Endothelial cell of umbilical vein (primary cell): ENCODE results near the gene SPATA6L. TPM values are rescaled to one million over a fixed set of nuclear protein-coding genes. Genes with fewer than 3 reads are reported as not detected.

Experiments
- BruUV-seq: library from RNA; stranded (reverse); fragments of 400-500 nt; replicated peaks from 2 replicates; lab custom pipeline; 2021; lab: Mats Ljungman, UMichigan
- CTCF ChIA-PET: fragments of 300-600, 350-600 bp; sonication (Branson Sonifier 250); formaldehyde crosslinking; loops from one replicate; lab custom pipeline; 2021; ENCODE audit warnings: antibody characterized with exemption, inconsistent platforms; lab: Charles Lee
- POLR2A ChIA-PET: fragments of 300-600, 350-600 bp; sonication (Branson Sonifier 250); formaldehyde crosslinking; loops from one replicate; lab custom pipeline; 2021; ENCODE audit warnings: antibody characterized with exemption, inconsistent platforms; lab: Charles Lee
- DNase-seq: peaks from one replicate; pipeline ENCODE4 v3.0.0-alpha.2; 2011; ENCODE audit warnings: low read depth, low spot score
- FAIRE-seq: peaks from 2 replicates; lab custom pipeline; 2011; peaks lifted over from hg19 to GRCh38; lab: Jason Lieb, UNC
- H2AFZ ChIP-seq: 2 replicates; pipeline ENCODE4 v1.6.0; 2012; ENCODE audit warnings: low read depth, low read length, control low read depth, inconsistent platforms
- H3K27ac ChIP-seq: 2 replicates; pipeline ENCODE4 v1.5.1; 2011; ENCODE audit warnings: low read depth, mild to moderate bottlenecking, control low read depth, low read length, moderate library complexity; ENCODE audit not compliant: insufficient read depth
- H3K27me3 ChIP-seq, 2 experiments: 2 replicates each; pipeline versions ENCODE4 v1.6.0 to v1.6.1; 2011; ENCODE audit warnings: low read length in 2 of 2, mixed read lengths in 1 of 2; ENCODE audit not compliant: control insufficient read depth in 2 of 2, insufficient read depth in 2 of 2
- H3K36me3 ChIP-seq, 2 experiments: 2 replicates in 1 of 2; 3 replicates in 1 of 2; pipeline ENCODE4 v1.5.1; 2011; ENCODE audit warnings: low read length in 2 of 2, mild to moderate bottlenecking in 1 of 2, moderate library complexity in 1 of 2; ENCODE audit not compliant: control insufficient read depth in 2 of 2, insufficient read depth in 2 of 2; ENCODE audit errors: extremely low read depth in 1 of 2
- H3K4me1 ChIP-seq: 3 replicates; pipeline ENCODE4 v1.5.1; 2011; ENCODE audit warnings: mild to moderate bottlenecking, low read length; ENCODE audit not compliant: control insufficient read depth, insufficient read depth; ENCODE audit errors: extremely low read depth
- H3K4me2 ChIP-seq: 2 replicates; pipeline ENCODE4 v1.6.1; 2011; ENCODE audit warnings: low read length, control low read depth, mixed read lengths; ENCODE audit not compliant: insufficient read depth
- H3K4me3 ChIP-seq, 3 experiments: fragments of 200-600 bp in 1 of 3; sonication (generic), shearing (Covaris generic) in 1 of 3; replicated peaks in 1 of 3; 2 replicates each; pipeline ENCODE4 v1.5.1; 2011 to 2016; ENCODE audit warnings: control low read depth in 3 of 3, low read length in 3 of 3, mild to moderate bottlenecking in 2 of 3, inconsistent platforms in 1 of 3, low read depth in 1 of 3, moderate library complexity in 1 of 3; ENCODE audit not compliant: insufficient read depth in 1 of 3
- H3K79me2 ChIP-seq: 2 replicates; pipeline ENCODE4 v1.6.0; 2012; ENCODE audit warnings: low read length, inconsistent platforms; ENCODE audit not compliant: control insufficient read depth, insufficient read depth
- H3K9ac ChIP-seq: replicated peaks from 2 replicates; pipeline ENCODE3; 2011; ENCODE audit warnings: low read length, control low read depth; ENCODE audit not compliant: insufficient read depth; ENCODE audit errors: extremely low read depth
- H3K9me1 ChIP-seq: replicated peaks from 3 replicates; pipeline ENCODE4 v1.6.0; 2011; ENCODE audit warnings: mild to moderate bottlenecking, low read length; ENCODE audit not compliant: control insufficient read depth, insufficient read depth; ENCODE audit errors: extremely low read depth
- H3K9me3 ChIP-seq: replicated peaks from 2 replicates; pipeline ENCODE4 v1.5.1; 2012; ENCODE audit warnings: low read length, inconsistent platforms; ENCODE audit not compliant: control insufficient read depth, insufficient read depth
- H4K20me1 ChIP-seq: replicated peaks from 2 replicates; pipeline ENCODE3; 2011; ENCODE audit warnings: mild to moderate bottlenecking, low read length; ENCODE audit not compliant: control insufficient read depth, insufficient read depth; ENCODE audit errors: extremely low read depth
- EZH2 ChIP-seq: IDR thresholded peaks from 2 replicates; pipeline ENCODE4 v1.6.1; 2012; ENCODE audit warnings: borderline replicate concordance, low read depth, mild to moderate bottlenecking, moderate library complexity, low read length, inconsistent platforms; ENCODE audit not compliant: severe bottlenecking
- FOS ChIP-seq: IDR thresholded peaks from 2 replicates; pipeline ENCODE4 v1.6.1; 2011; ENCODE audit warnings: mild to moderate bottlenecking, low read length, moderate library complexity, borderline replicate concordance; ENCODE audit not compliant: insufficient read depth
- GATA2 ChIP-seq: IDR thresholded peaks from 2 replicates; pipeline ENCODE4 v1.7.0; 2011; ENCODE audit warnings: low read depth, mild to moderate bottlenecking, moderate library complexity, mixed read lengths, low read length; ENCODE audit not compliant: insufficient read length, insufficient read depth
- JUN ChIP-seq: IDR thresholded peaks from 2 replicates; pipeline ENCODE4 v1.6.1; 2011; ENCODE audit warnings: borderline replicate concordance, low read depth; ENCODE audit not compliant: insufficient read length, insufficient read depth
- MYC ChIP-seq: IDR thresholded peaks from one replicate; pipeline ENCODE4 v1.6.1; 2011; ENCODE audit warnings: mild to moderate bottlenecking, low read depth, low read length
- POLR2A ChIP-seq: IDR thresholded peaks from 2 replicates; pipeline ENCODE4 v1.6.1; 2012; ENCODE audit warnings: low read depth, mild to moderate bottlenecking, control low read depth, low read length
- POLR2AphosphoS5 ChIP-seq: IDR thresholded peaks from 2 replicates; pipeline ENCODE4 v1.6.1; 2012; ENCODE audit warnings: low read depth, mild to moderate bottlenecking, control low read depth, low read length, moderate library complexity; ENCODE audit not compliant: insufficient read depth
- dilution Hi-C: fragments of 300-500 bp; cut with MboI; formaldehyde crosslinking; loops from one replicate; pipeline ENCODE4 v1.15.0; 2019; ENCODE audit warnings: low sequenced_read_pairs; ENCODE audit not compliant: extremely low pct_ligation_motif_present
- intact Hi-C: fragments of 100-400 bp; cut with micrococcal nuclease; formaldehyde crosslinking; loops from one replicate; pipeline ENCODE4 v1.10.0; 2022
- polyA plus RNA-seq, 4 experiments: library from polyadenylated mRNA; depleted of rRNA in 3 of 4; stranded (reverse) in 3 of 4; unstranded in 1 of 4; fragments of >200 nt; gene quantifications; 2 replicates each; pipeline versions ENCODE4 v1.2.1 to v1.2.3, GENCODE V29; 2011 to 2012; ENCODE audit warnings: missing spikeins in 1 of 4
- total RNA-seq: library from RNA; stranded (reverse); gene quantifications from 2 replicates; pipeline ENCODE4 v1.2.3, GENCODE V29; 2021
- TF ChIP-seq, protein P1 (sequence below), 2 donors: IDR thresholded peaks; 1 replicate in 1 of 2; 2 replicates in 1 of 2; pipeline ENCODE4 v1.5.1; 2011; ENCODE audit warnings: low read length in 2 of 2, mild to moderate bottlenecking in 2 of 2, moderate library complexity in 2 of 2, control low read depth in 1 of 2, inconsistent platforms in 1 of 2, low read depth in 1 of 2; ENCODE audit not compliant: insufficient read depth in 1 of 2; ENCODE audit errors: extremely low read depth in 1 of 2
- TF ChIP-seq, protein P2 (sequence below): IDR thresholded peaks from 2 replicates; pipeline ENCODE4 v1.6.1; 2011; ENCODE audit not compliant: insufficient read depth, insufficient read length

Gene SPATA6L
- total and polyA plus RNA-seq, 2 donors (not counting 3 experiments of a cell fraction or from before 2014, with no cell fraction given), result 0.40 to 1.5 TPM

DNA sequence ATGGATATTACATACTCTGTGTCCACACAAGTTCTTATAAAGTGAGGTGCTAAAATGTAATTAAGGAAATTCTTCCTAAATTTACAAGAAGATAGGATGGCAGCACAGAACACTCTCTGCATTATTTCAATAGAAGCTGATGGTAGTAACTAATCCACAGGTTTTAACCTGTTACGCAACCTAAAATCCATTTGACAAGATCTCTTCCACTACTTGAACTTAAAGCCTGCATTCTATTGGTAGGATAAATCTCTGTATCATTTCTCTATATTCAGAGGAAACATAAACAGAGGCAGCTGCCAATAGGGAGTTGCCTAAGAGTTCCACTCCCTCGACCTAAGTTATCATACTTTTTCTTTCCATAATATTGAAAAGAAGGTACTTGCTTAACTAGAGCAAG, 34.7 kb upstream of the SPATA6L start:
- DNase-seq (no peak), FAIRE-seq (no peak)
- no peaks in the 10 kb centered on the region for H3K4me1 ChIP-seq
- no peak overlapping the region for H2AFZ ChIP-seq
- TF ChIP-seq, protein P1, sequence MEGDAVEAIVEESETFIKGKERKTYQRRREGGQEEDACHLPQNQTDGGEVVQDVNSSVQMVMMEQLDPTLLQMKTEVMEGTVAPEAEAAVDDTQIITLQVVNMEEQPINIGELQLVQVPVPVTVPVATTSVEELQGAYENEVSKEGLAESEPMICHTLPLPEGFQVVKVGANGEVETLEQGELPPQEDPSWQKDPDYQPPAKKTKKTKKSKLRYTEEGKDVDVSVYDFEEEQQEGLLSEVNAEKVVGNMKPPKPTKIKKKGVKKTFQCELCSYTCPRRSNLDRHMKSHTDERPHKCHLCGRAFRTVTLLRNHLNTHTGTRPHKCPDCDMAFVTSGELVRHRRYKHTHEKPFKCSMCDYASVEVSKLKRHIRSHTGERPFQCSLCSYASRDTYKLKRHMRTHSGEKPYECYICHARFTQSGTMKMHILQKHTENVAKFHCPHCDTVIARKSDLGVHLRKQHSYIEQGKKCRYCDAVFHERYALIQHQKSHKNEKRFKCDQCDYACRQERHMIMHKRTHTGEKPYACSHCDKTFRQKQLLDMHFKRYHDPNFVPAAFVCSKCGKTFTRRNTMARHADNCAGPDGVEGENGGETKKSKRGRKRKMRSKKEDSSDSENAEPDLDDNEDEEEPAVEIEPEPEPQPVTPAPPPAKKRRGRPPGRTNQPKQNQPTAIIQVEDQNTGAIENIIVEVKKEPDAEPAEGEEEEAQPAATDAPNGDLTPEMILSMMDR (IDR thresholded peaks at IDR 0.05; ENCODE audit: extremely low read depth in 1 of 2, insufficient read depth in 1 of 2, low read depth in 1 of 2, low read length in 2 of 2), result no peak
- TF ChIP-seq FOS, result no peak
- TF ChIP-seq, protein P2, sequence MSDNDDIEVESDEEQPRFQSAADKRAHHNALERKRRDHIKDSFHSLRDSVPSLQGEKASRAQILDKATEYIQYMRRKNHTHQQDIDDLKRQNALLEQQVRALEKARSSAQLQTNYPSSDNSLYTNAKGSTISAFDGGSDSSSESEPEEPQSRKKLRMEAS, result no peak
- no peak for TF ChIP-seq MYC
- TF ChIP-seq GATA2, result no peak
- TF ChIP-seq POLR2AphosphoS5, result no peak
- no peak for TF ChIP-seq POLR2A
- no peak for TF ChIP-seq JUN
- TF ChIP-seq EZH2, result no peak
- no peaks in the 10 kb centered on the region for H3K9me3 ChIP-seq
- no peaks in the 10 kb centered on the region for H3K79me2 ChIP-seq
- dilution Hi-C loops, result no loop called here
- no peaks in the 10 kb centered on the region for H3K9me1 ChIP-seq
- intact Hi-C loops, result no loop called here
- no peaks in the 10 kb centered on the region for H4K20me1 ChIP-seq
- no peak overlapping the region for H3K27ac ChIP-seq
- H3K4me3 ChIP-seq, result no peak overlapping the region
- H3K4me2 ChIP-seq, result no peak overlapping the region
- BruUV-seq, result no TSS peak
- H3K36me3 ChIP-seq, result peaks cover 0 to 8% of the 10 kb centered on the region in 2 experiments
- H3K9ac ChIP-seq, result no peak overlapping the region
- H3K27me3 ChIP-seq, result no peaks in the 10 kb centered on the region
- ChIA-PET POLR2A (no interaction called here), CTCF (interaction anchor here (1.4 to 1.7 kb wide), 2 partner anchors 12 to 318 kb away, joined by 4 read pairs; no protein-coding TSS in a partner anchor)
